Endothelial cell of umbilical vein (primary cell): ENCODE data around the gene ETHE1.

Experiments used
- EZH2 ChIP-seq: IDR thresholded peaks from 2 replicates; pipeline ENCODE4 v1.6.1; 2012; ENCODE audit warnings: borderline replicate concordance, low read depth, mild to moderate bottlenecking, moderate library complexity, low read length, inconsistent platforms; ENCODE audit not compliant: severe bottlenecking
- JUN ChIP-seq: IDR thresholded peaks from 2 replicates; pipeline ENCODE4 v1.6.1; 2011; ENCODE audit warnings: borderline replicate concordance, low read depth; ENCODE audit not compliant: insufficient read length, insufficient read depth
- MYC ChIP-seq: IDR thresholded peaks from one replicate; pipeline ENCODE4 v1.6.1; 2011; ENCODE audit warnings: mild to moderate bottlenecking, low read depth, low read length
- POLR2A ChIP-seq: IDR thresholded peaks from 2 replicates; pipeline ENCODE4 v1.6.1; 2012; ENCODE audit warnings: low read depth, mild to moderate bottlenecking, control low read depth, low read length
- POLR2AphosphoS5 ChIP-seq: IDR thresholded peaks from 2 replicates; pipeline ENCODE4 v1.6.1; 2012; ENCODE audit warnings: low read depth, mild to moderate bottlenecking, control low read depth, low read length, moderate library complexity; ENCODE audit not compliant: insufficient read depth
- TF ChIP-seq, protein P1 (sequence below), 2 donors: IDR thresholded peaks; 1 replicate in 1 of 2; 2 replicates in 1 of 2; pipeline ENCODE4 v1.5.1; 2011; ENCODE audit warnings: low read length in 2 of 2, mild to moderate bottlenecking in 2 of 2, moderate library complexity in 2 of 2, control low read depth in 1 of 2, inconsistent platforms in 1 of 2, low read depth in 1 of 2; ENCODE audit not compliant: insufficient read depth in 1 of 2; ENCODE audit errors: extremely low read depth in 1 of 2

DNA sequence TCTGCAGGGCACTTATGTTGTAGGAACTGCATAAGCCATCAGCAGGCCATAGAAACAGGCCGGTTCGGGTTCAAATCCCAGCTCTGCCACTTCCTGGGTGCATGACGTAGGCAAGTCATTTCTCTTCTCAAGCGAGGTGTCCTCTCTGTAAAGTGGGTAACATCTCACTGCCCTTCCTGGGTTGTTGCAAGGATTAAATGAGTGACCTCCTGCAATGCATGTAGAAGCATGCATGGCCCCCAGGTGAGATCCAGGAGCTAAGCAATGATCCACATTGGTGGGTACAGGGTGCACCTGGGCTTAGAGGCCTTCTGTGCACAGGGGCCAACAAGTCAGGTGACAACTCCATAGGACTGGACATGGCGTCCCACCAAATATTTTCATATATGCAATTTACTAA is 36.2 kb downstream of the ETHE1 start:
- TF ChIP-seq EZH2 (no peak), POLR2AphosphoS5 (no peak), POLR2A (no peak), MYC (no peak), JUN (no peak)
- TF ChIP-seq, protein P1, sequence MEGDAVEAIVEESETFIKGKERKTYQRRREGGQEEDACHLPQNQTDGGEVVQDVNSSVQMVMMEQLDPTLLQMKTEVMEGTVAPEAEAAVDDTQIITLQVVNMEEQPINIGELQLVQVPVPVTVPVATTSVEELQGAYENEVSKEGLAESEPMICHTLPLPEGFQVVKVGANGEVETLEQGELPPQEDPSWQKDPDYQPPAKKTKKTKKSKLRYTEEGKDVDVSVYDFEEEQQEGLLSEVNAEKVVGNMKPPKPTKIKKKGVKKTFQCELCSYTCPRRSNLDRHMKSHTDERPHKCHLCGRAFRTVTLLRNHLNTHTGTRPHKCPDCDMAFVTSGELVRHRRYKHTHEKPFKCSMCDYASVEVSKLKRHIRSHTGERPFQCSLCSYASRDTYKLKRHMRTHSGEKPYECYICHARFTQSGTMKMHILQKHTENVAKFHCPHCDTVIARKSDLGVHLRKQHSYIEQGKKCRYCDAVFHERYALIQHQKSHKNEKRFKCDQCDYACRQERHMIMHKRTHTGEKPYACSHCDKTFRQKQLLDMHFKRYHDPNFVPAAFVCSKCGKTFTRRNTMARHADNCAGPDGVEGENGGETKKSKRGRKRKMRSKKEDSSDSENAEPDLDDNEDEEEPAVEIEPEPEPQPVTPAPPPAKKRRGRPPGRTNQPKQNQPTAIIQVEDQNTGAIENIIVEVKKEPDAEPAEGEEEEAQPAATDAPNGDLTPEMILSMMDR (IDR thresholded peaks at IDR 0.05; ENCODE audit: extremely low read depth in 1 of 2, insufficient read depth in 1 of 2, low read depth in 1 of 2, low read length in 2 of 2), result no peak
